ENCODE measurements around the gene GRAP2. TPM values are rescaled to one million over a fixed set of nuclear protein-coding genes. Genes with fewer than 3 reads are reported as not detected.

The GRAP2 gene
- total RNA-seq, 1 experiment from 2014 or later, result 0.42 TPM

DNA sequence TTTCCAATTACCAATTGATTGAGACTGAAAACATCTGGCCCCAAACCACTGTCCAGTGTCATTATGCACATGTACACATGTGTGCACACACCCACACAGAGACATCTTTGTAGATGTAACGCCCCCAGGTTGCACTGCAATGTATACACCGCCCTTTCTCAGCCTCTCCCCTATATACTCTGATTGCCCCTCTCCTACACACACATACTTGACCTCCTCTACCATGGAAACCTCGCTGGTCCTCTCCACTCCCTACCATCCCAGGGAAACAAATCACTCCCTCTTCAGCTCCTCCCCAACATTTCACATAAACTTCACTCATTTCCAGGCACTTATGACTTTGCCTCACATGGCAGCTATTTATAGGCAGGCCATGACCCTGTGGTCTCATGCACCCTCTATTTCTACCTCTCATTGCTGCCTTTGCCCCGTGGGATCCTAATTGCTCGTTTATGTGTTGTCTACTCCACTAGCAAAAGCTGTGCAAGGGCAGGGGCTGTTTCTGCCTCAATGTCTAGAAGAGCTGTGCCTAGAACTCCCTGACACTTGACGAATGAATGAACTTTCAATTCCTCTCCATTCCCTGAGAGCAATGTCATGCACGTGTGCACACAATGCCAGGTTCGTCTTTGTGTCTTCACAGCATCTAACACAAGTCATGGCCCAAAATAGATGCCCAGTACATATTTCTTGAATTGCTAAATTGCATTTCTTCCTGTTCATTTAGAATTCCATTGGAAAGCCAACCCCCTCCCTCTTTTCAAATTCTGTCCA, 49.3 kb downstream of the GRAP2 start:
- no peak for DNase-seq (ENCODE audit: low read depth, low spot score)
- peaks cover 11 to 13% of the 10 kb centered on the region in 2 experiments; a peak in 3 of 4 replicates for H3K4me1 ChIP-seq (ENCODE audit: control insufficient read depth in 1 of 2, insufficient read depth in 2 of 2, low read length in 2 of 2)
- no peak overlapping the region for H3K9ac ChIP-seq (ENCODE audit: low read length)
- no peaks in the 10 kb centered on the region for H3K9me2 ChIP-seq (ENCODE audit: insufficient read depth)
- H3K79me2 ChIP-seq (ENCODE audit: insufficient read depth, low read length), result no peaks in the 10 kb centered on the region
- no peaks in the 10 kb centered on the region for H3K27me3 ChIP-seq (ENCODE audit: insufficient read depth, low read length)
- no peaks in the 10 kb centered on the region for H4K20me1 ChIP-seq (ENCODE audit: insufficient read depth)
- TF ChIP-seq EZH2 (IDR thresholded peaks at IDR 0.05) (no peak), RAD21 (IDR thresholded peaks at IDR 0.05; ENCODE audit: low read depth) (no peak), SP1 (IDR thresholded peaks at IDR 0.05; ENCODE audit: low read depth) (no peak), EZH2phosphoT487 (IDR thresholded peaks at IDR 0.05; ENCODE audit: borderline replicate concordance) (no peak), SRF (IDR thresholded peaks at IDR 0.05; ENCODE audit: low read depth) (no peak), ZBTB33 (IDR thresholded peaks at IDR 0.05; ENCODE audit: extremely low read depth, insufficient replicate concordance, low read length) (no peak), CEBPB (IDR thresholded peaks at IDR 0.05; ENCODE audit: low read depth) (no peak), FOSL1 (IDR thresholded peaks at IDR 0.05; ENCODE audit: low read depth) (no peak), POLR2A (IDR thresholded peaks at IDR 0.05; ENCODE audit: borderline replicate concordance, extremely low read depth, insufficient read depth, insufficient read length) (no peak), ELF1 (IDR thresholded peaks at IDR 0.05; ENCODE audit: borderline replicate concordance, low read depth) (no peak), EGR1 (IDR thresholded peaks at IDR 0.05; ENCODE audit: low read depth) (no peak), POLR2AphosphoS5 (IDR thresholded peaks at IDR 0.05; ENCODE audit: low read depth, low read length) (no peak), MAX (IDR thresholded peaks at IDR 0.05) (no peak)
- TF ChIP-seq, protein P1, sequence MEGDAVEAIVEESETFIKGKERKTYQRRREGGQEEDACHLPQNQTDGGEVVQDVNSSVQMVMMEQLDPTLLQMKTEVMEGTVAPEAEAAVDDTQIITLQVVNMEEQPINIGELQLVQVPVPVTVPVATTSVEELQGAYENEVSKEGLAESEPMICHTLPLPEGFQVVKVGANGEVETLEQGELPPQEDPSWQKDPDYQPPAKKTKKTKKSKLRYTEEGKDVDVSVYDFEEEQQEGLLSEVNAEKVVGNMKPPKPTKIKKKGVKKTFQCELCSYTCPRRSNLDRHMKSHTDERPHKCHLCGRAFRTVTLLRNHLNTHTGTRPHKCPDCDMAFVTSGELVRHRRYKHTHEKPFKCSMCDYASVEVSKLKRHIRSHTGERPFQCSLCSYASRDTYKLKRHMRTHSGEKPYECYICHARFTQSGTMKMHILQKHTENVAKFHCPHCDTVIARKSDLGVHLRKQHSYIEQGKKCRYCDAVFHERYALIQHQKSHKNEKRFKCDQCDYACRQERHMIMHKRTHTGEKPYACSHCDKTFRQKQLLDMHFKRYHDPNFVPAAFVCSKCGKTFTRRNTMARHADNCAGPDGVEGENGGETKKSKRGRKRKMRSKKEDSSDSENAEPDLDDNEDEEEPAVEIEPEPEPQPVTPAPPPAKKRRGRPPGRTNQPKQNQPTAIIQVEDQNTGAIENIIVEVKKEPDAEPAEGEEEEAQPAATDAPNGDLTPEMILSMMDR (IDR thresholded peaks at IDR 0.05 in 2 of 3, conservative IDR thresholded peaks at IDR 0.05 in 1 of 3; ENCODE audit: borderline replicate concordance in 1 of 3, insufficient read depth in 1 of 3, low read depth in 2 of 3, low read length in 2 of 3), result no peak
- TF ChIP-seq, protein P2, sequence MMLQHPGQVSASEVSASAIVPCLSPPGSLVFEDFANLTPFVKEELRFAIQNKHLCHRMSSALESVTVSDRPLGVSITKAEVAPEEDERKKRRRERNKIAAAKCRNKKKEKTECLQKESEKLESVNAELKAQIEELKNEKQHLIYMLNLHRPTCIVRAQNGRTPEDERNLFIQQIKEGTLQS (IDR thresholded peaks at IDR 0.05), result no peak
- TF ChIP-seq, protein P3, sequence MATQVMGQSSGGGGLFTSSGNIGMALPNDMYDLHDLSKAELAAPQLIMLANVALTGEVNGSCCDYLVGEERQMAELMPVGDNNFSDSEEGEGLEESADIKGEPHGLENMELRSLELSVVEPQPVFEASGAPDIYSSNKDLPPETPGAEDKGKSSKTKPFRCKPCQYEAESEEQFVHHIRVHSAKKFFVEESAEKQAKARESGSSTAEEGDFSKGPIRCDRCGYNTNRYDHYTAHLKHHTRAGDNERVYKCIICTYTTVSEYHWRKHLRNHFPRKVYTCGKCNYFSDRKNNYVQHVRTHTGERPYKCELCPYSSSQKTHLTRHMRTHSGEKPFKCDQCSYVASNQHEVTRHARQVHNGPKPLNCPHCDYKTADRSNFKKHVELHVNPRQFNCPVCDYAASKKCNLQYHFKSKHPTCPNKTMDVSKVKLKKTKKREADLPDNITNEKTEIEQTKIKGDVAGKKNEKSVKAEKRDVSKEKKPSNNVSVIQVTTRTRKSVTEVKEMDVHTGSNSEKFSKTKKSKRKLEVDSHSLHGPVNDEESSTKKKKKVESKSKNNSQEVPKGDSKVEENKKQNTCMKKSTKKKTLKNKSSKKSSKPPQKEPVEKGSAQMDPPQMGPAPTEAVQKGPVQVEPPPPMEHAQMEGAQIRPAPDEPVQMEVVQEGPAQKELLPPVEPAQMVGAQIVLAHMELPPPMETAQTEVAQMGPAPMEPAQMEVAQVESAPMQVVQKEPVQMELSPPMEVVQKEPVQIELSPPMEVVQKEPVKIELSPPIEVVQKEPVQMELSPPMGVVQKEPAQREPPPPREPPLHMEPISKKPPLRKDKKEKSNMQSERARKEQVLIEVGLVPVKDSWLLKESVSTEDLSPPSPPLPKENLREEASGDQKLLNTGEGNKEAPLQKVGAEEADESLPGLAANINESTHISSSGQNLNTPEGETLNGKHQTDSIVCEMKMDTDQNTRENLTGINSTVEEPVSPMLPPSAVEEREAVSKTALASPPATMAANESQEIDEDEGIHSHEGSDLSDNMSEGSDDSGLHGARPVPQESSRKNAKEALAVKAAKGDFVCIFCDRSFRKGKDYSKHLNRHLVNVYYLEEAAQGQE (IDR thresholded peaks at IDR 0.05; ENCODE audit: low read depth), result no peak
- RAD21 ChIA-PET (ENCODE audit: low non-redundant PET in 1 of 2, low total read pairs in 2 of 2, uncharacterized antibody in 2 of 2, unreplicated experiment in 2 of 2), result no interaction called here
- H3K4me3 ChIP-seq (replicated peaks in 1 of 2; ENCODE audit: low read depth in 1 of 2, low read length in 2 of 2), result no peak overlapping the region
- no peak for ATAC-seq
- intact Hi-C loops (cut with micrococcal nuclease), result no loop called here
- CTCF ChIA-PET, result interaction anchor here (0.6 kb wide), 1 partner anchor 406 kb away, joined by 3 read pairs; no protein-coding TSS in a partner anchor
- no TSS peak for BruUV-seq (replicated peaks)
- H3K4me2 ChIP-seq (ENCODE audit: low read length), result no peak overlapping the region
- H3K27ac ChIP-seq (ENCODE audit: low read depth, low read length), result no peak overlapping the region
- no peaks in the 10 kb centered on the region for H3K9me3 ChIP-seq (ENCODE audit: control insufficient read depth in 1 of 2, insufficient read depth in 1 of 2, low read depth in 1 of 2, low read length in 2 of 2)
- no peaks in the 10 kb centered on the region for H3K36me3 ChIP-seq (ENCODE audit: control insufficient read depth in 1 of 2, insufficient read depth in 2 of 2, low read length in 2 of 2)
- no peak overlapping the region for H2AFZ ChIP-seq (ENCODE audit: low read depth, low read length, poor library complexity, severe bottlenecking)
- POLR2A ChIA-PET, result no interaction called here
